ENCODE data around the gene PRKCE.

Gene PRKCE

GRCh38 chr2:46119453-46119852 is 468.0 kb downstream of the PRKCE start:
- TF ChIP-seq CTCF (IDR thresholded peaks at IDR 0.05; ENCODE audit: low read depth, low read length) = no peak
- DNase-seq (ENCODE audit: extremely low read depth, low read depth) = peak; percentile 69

DNA sequence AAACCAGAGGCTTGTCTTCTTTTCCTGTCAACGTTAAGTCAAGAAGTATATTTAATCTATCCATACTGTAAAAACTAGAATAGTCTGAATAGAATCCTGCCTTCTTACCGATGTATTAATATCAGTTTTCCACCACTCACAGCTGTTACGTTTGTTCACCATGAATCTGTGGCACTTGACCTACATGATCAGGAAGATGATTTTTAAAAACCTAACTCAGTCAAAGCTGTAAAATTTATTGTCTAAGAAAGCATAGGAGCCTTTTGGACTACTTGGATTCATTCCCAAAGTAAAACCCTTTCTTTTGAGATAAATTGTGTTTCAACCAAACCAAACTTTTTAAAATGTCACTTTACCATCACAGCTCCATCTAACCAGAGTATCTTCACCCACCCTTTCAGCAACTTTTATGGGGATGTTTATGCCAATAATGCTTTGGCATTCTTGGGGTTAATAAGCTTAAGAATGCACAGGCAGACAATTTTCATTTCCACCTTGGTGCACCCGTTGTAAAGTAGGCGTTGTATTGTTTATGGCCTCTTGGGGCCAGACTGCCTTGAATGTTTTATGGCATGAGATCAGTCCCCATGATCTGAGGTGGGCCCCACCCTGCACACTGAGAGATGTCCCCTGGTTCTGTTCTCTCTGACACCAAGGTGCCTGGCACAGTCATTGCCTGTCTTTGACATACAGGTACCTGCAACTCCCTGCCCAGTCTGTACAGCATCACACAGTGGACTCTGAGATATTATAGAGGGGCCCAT is 469.5 kb downstream of the PRKCE start:
- DNase-seq (ENCODE audit: extremely low read depth, low read depth) = no peak

GRCh38 chr2:46122318-46122976 is 471.0 kb downstream of the PRKCE start:
- no peak for DNase-seq (ENCODE audit: extremely low read depth, low read depth)
- no peak for TF ChIP-seq CTCF (IDR thresholded peaks at IDR 0.05; ENCODE audit: low read depth, low read length)

More for the DNA sequence above, 469.5 kb downstream of the PRKCE start:
- no peak for TF ChIP-seq CTCF (IDR thresholded peaks at IDR 0.05; ENCODE audit: low read depth, low read length)

DNA sequence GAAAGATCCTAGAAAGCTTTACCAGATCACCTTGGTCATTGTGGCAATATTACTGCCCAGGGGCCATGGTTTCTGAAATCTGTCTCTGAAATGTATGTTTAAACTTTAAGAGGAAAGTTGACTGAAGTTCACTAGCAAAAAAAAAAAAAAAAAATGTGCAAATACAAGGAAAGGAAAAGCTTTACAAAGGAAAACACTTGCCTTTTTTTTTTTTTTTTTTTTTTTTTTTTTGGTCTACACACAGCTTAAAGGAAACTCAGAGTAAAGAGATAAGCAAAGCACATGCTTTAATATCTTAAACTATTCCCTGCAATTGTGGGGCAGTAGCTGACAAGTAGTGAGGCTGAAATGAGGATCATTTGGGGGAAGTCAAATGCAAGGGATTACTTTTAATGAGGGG is 471.5 kb downstream of the PRKCE start:
- no peak for TF ChIP-seq CTCF (IDR thresholded peaks at IDR 0.05; ENCODE audit: low read depth, low read length)
- DNase-seq (ENCODE audit: extremely low read depth, low read depth) = no peak

DNA sequence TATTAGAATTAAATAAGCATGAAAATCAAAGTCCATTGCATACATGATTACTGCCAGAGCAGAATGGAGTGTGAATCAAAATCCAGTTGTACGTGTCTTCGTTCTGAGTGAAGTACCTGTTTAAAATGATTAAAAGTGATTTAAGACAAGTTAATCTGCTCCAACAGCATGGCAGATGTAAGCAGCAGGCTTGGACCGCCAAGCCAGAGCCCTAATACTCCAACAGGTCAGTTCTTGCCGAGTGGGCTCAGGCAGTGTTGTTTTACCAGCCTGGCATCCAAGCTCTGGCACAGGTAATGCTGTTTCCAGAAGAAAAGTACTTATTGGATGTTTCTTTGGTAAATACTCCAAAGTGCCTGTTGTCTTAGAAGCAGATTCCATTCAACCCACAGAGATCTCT is 474.3 kb downstream of the PRKCE start:
- no peak for DNase-seq (ENCODE audit: extremely low read depth, low read depth)
- TF ChIP-seq CTCF (IDR thresholded peaks at IDR 0.05; ENCODE audit: low read depth, low read length) = no peak

- no peak for DNase-seq (ENCODE audit: extremely low read depth, low read depth)
- no peak for TF ChIP-seq CTCF (IDR thresholded peaks at IDR 0.05; ENCODE audit: low read depth, low read length)
These were observed 475.1 kb downstream of the PRKCE start for GRCh38 chr2:46126571-46126970.

- TF ChIP-seq CTCF (IDR thresholded peaks at IDR 0.05; ENCODE audit: low read depth, low read length) = no peak
- no peak for DNase-seq (ENCODE audit: extremely low read depth, low read depth)
These were observed 475.7 kb downstream of the PRKCE start for GRCh38 chr2:46127176-46127575.

Data from AG09319 (cell line).